Coronary artery (tissue), 2 donors: Measurements from ENCODE around the gene HSBP1.

Source experiments
- DNase-seq: peaks from one replicate; pipeline ENCODE4 v3.0.0-alpha.2; 2017; ENCODE audit warnings: low spot score
- H3K27ac ChIP-seq, 2 donors: fragments of 200-600 bp; sonication (generic); one replicate each; pipeline ENCODE4 v1.5.1; 2016 to 2019
- H3K4me3 ChIP-seq: fragments of 200-600 bp; sonication (generic); 2 replicates; pipeline ENCODE4 v1.5.1; 2016; ENCODE audit warnings: mild to moderate bottlenecking, moderate library complexity
- CTCF ChIP-seq: fragments of 200-600 bp; sonication (generic); IDR thresholded peaks from one replicate; pipeline ENCODE4 v1.5.1; 2019; ENCODE audit warnings: antibody characterized with exemption

The HSBP1 gene

GRCh38 chr16:83854420-83854819 lies 46.6 kb downstream of the HSBP1 start:
- Histone ChIP-seq H3K4me3 (no peak overlapping the region), H3K27ac (no peak overlapping the region)
- no peak for TF ChIP-seq CTCF
- no peak for DNase-seq

GRCh38 chr16:83856792-83857191 lies 49.0 kb downstream of the HSBP1 start:
- H3K4me3 ChIP-seq, result no peak overlapping the region
- DNase-seq, result no peak
- no peak overlapping the region for H3K27ac ChIP-seq
- TF ChIP-seq CTCF, result no peak

- no peak for DNase-seq
- no peak for TF ChIP-seq CTCF
- H3K27ac ChIP-seq, result no peak overlapping the region
- no peak overlapping the region for H3K4me3 ChIP-seq
These were observed 51.5 kb downstream of the HSBP1 start for GRCh38 chr16:83859265-83859664.

GRCh38 chr16:83862661-83863060 lies 54.9 kb downstream of the HSBP1 start:
- DNase-seq, result no peak
- H3K27ac ChIP-seq, result no peak overlapping the region
- no peak for TF ChIP-seq CTCF
- no peak overlapping the region for H3K4me3 ChIP-seq

GRCh38 chr16:83863682-83864081 lies 55.9 kb downstream of the HSBP1 start:
- H3K4me3 ChIP-seq, result no peak overlapping the region
- no peak for DNase-seq
- H3K27ac ChIP-seq, result no peak overlapping the region
- no peak for TF ChIP-seq CTCF
